Right forelimb (tissue), 1 donor: ENCODE results near the gene KLLN.
"Not testable (repeated sequence)": the region's sequence is repeated elsewhere in the genome, so short reads cannot be mapped to it uniquely, and the experiment has no call there.

Experiments
- DNase-seq: peaks from one replicate; pipeline ENCODE4 v3.0.0-alpha.2; 2018

KLLN gene

DNA sequence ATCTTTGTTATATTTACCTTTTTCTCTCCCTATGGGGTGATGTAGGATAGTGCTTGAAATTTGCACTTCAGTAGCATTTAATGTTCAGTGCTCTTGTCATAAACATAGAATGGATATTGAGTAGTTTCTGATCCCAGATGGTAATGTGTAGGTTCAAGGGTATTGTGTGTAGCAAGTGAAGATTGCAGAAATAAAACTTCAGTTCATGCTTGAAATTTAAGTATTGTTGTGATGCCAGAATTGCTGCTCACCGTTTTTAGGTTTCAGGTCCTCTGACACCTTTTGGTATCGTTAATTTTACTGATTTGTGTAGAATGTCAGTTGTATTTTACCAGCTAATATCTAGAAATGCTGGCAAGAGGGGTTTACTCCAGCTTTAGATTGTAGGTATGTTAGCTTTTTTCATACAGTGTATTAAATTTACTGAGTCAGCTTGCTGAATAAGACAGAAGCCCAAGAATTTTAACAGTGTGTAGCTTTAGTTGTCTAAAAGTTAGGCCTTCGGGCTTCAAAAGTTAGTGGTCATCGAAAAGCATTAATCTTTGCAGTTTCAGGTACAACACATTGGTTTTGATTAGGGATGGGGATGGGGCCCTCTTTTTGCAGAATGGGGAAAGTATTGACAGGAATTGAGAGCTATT lies 2.0 kb upstream of the KLLN start:
- DNase-seq, result no peak

DNA sequence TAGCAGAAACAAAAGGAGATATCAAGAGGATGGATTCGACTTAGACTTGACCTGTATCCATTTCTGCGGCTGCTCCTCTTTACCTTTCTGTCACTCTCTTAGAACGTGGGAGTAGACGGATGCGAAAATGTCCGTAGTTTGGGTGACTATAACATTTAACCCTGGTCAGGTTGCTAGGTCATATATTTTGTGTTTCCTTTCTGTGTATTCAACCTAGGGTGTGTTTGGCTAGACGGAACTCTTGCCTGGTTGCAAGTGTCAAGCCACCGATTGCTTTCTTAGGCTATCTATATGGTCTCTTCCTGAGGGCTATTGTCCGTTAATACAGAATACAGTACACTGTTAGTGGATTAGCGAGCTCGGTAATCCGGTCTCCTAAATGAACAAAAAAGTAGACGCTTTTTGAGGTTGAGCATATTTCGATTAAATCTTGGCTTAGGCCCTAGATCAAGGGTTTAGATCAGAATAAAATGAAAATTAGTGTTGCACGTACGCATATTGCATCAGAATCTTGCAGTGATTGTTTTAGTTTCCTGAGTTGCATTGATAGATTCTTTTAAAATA lies 1.2 kb upstream of the KLLN start:
- DNase-seq, result no peak

DNA sequence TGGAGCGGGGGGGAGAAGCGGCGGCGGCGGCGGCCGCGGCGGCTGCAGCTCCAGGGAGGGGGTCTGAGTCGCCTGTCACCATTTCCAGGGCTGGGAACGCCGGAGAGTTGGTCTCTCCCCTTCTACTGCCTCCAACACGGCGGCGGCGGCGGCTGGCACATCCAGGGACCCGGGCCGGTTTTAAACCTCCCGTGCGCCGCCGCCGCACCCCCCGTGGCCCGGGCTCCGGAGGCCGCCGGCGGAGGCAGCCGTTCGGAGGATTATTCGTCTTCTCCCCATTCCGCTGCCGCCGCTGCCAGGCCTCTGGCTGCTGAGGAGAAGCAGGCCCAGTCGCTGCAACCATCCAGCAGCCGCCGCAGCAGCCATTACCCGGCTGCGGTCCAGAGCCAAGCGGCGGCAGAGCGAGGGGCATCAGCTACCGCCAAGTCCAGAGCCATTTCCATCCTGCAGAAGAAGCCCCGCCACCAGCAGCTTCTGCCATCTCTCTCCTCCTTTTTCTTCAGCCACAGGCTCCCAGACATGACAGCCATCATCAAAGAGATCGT lies 690 bp upstream of the KLLN start:
- peak; percentile 66 for DNase-seq

DNA sequence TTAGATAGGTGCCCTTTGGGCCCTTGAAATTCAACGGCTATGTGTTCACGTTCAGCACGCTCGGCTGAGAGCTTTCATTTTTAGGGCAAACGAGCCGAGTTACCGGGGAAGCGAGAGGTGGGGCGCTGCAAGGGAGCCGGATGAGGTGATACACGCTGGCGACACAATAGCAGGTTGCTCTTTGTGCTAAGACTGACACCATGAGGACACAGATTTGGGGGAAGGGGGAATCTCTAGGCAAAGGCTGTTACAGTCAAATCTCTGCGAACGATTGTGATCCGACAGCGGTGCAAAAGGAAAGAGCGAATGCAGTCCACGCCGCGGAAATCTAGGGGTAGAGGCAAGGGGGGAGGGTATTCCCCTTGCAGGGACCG lies 667 bp downstream of the KLLN start:
- no peak for DNase-seq

DNA sequence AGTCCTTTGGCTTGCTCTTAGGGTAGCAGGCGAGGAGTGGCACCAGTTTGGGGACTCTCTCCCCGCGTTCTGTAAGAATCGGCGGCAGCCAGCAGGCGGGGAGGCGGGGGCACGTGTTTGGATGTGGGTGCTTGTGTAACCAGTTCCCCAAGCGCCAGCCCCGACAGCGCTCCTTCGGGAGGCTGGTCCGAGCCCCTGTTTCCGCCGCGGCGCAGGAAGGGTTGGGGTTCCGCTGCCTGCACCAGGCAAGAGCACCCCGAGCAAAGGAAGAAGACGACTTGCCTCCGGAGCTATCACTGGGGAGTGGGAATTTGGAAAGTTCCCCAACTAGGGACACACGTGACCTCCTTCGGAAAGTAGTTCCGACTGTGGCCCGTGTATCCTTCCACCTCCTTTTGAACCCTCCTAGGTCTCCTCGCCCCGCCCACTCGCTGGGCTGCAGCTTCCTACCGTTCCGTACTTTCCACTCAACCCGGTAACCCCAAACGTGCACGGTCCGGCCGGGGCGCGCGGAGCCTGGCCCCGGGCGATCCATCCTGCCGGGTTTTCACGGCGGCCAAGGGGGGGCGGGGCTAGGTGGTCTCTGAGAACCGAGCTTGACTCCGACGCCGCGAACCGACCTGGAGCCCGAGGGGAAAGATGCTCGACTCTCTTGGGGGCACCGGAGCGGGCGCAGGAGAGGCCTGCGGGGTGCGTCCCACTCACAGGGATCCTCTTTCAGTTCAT lies 1.2 kb downstream of the KLLN start:
- DNase-seq, result peak; percentile 96

DNA sequence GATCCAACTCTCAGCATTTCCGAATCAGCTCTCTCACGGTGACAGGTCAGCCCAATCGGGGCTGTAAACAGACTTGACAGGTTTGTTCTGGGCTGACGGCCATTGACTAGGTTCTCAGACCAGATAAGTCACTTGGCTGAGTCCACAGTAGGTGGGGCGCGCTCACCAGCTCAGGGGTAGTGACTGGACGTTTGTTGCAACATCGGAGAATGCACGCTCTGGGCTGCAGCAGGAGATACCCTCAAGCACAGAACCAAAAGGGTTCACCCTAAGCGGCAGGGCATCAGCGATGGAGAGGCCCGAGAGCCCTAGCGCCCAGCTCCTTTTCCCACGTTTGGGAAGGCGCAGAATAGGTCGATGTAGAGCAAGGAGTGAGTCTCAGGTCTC lies 1.8 kb downstream of the KLLN start:
- DNase-seq, result no peak

DNA sequence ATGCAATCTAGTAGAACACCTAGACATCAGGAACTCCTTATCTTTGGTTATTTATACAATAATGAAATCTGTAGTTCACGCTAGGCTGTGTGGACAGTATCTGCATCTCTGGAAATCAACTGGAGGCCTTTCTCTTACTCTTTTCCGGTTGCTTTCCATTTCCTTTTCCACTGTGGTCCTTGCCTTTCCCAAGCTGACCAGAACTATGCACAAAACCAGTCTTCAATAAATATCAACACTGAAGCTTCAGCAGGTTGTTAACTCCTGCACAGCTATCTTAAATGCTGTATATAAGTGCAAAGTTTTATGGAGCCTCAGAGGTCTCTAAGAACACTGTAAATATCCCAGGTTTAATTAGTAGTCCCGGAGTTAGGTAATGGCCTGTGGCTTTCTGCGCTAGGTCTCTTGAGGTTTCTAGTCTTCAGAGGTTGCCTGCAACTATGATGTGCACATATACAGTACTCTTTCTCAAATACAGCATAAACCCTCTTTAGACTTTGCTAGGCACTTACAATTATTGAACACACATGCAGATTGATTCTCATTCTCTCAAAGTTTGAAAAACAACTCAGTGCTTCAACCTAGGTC lies 2.4 kb downstream of the KLLN start:
- DNase-seq, result no peak

DNA sequence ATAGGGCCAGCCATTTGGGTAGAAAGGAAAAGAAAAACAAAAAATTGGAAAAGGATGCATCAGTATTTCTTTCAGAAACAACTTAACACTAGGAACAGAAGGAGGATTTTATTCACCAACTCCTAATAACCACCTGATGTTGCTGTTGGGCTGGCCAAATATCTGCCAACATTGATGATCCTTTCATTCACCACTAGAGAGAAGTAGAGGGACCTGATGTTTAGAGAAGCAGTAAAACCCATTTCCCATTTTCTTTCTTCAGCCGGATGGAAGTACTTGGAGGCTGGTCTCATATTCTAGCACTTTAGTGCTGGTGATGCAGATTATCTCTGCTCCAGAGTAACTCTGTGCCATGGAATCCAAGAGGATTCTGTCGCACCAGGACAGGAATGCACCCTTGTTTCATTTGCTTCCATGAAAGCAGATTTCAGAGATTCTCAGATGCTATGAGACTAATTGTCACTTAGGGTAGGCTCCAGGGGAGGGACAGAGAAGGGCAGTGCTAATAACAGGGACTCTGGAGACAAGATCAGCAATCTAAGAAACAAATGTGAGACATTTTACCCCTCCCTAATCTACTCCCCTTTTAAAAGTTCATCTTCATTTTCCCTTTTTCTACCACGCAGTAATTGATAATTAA lies 3.1 kb downstream of the KLLN start:
- no peak for DNase-seq

DNA sequence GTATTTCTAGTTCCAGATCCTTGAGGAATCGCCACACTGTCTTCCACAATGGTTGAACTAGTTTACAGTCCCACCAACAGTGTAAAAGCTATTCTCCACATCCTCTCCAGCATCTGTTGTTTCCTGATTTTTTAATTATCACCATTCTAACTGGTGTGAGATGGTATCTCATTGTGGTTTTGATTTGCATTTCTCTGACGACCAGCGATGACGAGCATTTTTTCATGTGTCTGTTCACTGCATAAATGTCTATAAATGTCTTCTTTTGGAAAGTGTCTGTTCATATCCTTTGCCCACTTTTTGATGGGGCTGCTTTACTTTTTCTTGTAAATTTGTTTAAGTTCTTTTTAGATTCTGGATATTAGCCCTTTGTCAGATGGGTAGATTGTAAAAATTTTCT lies 7.7 kb downstream of the KLLN start:
- not testable (repeated sequence) for DNase-seq

DNA sequence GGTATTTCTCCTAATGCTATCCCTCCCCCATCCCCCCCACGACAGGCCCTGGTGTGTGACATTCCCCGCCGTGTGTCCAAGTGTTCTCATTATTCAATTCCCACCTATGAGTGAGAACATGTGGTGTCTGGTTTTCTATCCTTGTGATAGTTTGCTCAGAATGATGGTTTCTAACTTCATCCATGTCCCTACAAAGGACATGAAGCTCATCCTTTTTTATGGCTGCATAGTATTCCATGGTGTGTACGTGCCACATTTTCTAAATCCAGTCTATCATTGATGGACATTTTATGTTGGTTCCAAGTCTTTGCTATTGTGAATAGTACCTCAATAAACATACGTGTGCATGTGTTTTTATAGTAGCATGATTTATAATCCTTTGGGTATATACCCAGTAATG lies 8.1 kb downstream of the KLLN start:
- DNase-seq, result not testable (repeated sequence)

DNA sequence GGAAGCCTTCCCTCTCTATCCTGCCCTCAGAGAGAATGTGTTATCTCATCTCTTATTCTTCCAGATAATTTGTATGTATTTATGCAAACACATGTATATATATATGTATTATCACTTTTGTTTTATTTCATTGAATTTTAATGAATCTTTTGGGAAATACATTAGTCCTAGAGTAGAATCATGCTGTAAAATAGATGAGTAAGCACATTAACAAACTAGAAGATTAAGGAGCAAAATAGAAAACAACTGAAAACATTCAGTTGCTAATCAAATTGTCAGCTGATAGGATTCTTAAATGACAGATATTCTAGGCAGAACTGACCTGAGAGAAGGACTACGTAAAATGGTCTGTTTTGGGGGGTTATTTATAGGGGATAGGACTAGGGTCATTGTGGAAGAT lies 11.2 kb downstream of the KLLN start:
- DNase-seq, result no peak

DNA sequence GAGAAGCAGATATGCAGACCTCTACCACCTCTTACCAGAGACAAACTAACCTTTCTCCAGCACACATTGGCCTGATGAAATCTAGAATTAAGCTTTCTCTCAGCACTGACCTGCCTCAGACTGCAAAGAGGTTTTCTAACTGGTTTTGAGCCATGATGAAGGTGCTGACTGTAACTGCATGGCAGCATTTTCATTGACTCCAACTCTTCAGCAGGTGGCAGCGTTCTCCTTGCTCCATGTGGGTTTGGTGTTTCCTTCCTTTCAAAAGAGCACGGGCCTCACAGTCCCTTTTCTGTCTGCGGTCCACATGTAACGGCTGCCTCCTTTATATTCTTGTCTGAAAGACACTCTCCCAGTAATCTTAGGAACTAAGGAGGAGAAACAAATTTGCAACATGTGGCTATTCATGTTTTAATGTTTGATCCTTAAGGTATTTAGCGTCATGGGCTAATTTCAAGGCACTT lies 12.6 kb downstream of the KLLN start:
- DNase-seq, result peak; percentile 53

DNA sequence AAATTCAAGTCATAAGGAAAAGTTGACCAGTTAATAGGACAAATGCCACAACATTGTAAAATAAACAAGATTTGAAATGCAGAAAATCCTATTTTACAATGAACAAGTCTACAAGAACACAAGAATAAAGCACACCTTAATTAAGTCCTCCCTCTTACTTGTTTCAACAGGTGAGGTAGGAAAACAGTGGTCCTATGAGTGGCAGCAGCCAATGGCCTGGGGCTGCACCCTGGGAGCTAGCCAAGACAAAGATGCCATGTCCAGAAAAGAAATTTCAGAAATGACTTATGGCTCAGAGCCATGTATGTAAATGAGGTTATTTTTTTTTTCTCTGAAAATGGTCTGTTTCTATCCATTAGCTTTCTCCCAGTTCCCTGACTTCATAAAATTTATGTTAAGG lies 14.3 kb downstream of the KLLN start:
- no peak for DNase-seq

DNA sequence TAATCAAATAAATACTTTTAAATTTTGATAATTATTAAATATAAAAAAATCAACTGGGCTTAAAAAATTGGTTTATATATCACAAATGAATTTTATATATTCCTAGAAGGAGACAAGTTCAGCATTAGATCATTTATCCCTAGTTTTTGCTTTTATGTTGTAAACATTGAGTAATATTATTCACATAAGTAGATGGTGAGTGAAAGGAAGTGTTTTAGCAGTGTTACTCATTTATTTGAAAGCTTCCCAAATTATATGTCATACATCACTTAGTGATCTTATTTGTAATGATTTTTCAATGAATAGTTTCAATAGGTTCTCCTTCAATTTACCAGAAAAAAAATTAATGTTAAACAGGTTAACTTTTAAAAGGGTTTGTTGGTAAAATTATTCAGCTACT lies 15.8 kb downstream of the KLLN start:
- no peak for DNase-seq

DNA sequence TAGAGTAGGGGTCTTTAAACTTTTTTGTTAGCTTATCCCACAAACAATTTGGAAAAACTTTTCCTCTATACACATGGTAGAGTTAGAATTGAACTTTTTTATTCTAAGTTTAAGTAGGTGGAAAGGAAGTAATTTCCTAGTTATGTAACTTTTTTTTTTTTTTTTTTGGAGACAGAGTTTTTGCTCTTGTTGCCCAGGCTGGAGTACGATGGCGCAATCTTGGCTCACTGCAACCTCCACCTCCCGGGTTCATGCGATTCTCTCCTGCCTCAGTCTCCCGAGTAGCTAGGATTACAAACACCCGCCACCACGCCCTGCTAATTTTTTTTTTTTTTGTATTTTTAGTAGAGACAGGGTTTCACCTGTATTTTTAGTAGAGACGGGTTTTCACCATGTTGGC lies 16.6 kb downstream of the KLLN start:
- not testable (repeated sequence) for DNase-seq

DNA sequence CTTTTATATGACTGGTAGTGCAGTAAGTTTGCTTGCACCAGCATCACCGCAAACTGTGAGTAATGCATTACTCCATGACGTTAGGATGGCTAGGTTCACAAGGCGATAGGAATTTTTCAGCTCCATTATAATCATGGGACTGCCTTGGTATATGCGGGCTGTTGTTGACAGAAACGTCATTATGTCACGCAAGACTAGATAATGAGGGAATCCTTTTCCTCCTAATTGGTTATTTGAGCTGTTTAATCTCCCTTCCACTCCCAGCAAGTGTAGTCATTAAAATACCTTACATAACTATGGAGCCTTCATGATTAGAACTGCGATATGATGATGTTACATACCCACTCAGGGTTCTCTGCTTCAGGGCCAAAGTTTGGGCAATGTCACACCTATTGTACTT lies 17.3 kb downstream of the KLLN start:
- DNase-seq, result no peak

DNA sequence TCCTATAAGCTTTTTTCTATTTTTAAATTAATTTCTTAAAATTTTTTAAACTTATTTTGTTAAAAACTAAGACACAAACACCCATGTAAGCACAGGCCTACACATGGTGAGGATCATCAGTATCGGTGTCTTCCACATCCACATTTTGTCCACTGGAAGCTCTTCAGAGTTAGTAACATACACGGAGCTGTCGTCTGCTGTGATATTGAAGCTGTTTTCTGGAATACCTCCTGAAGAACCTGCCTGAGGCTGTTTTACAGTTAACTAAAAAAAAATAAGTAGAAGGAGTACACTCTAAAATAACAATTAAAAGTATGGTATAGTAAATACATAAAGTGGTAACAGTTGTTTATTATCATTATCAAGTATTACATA lies 17.7 kb downstream of the KLLN start:
- no peak for DNase-seq

DNA sequence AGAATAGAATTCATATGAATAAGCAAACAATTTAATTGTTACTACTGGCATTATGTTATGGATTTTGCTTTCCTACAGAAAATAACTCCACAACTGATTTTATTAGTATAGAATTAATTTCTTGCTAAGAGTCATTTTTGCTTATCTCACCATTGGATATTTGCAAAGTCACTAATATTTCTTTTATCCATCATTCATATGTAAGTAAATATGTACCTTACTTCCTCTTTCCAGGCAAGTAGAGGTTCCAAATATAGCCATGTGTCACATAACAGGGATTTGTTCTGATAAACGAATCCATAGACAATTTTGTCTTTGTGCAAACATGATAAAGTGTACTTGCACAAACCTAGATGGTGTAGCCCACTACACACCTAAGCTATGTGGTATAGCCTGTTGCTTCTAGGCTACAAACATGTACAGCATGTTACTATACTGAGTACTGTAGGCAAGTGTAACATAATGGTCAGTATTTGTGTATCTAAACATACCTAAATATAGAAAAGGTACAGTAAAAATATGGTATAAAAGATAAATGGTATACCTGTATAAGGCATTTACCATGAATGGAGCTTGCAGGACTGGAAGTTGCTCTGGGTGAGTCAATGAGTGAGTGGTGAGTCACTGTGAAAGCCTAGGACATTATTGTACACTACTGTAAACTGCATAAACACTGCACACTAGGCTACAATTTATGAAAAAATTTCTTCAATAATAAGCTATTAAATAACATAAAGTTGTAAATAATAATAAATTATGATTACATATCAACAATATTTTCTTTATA lies 18.3 kb downstream of the KLLN start:
- no peak for DNase-seq

DNA sequence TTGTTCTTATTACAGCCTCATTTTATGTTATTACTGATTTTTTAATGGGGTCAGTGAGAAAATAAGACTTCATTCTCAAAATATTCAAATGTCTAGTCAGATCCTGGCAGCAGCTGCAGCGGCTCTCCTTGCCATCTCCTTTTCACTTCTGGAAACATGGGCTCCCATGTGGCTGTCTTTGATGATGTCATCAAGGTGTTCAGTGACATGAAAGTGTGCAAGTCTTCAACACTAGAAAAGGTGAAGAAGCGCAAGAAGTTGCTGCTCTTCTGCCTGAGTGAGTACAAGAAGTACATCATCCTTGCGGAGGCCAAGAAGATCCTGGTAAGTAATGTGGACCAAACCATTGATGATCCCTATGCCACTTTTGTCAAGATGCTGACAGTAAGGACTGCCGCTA lies 19.6 kb downstream of the KLLN start:
- DNase-seq, result no peak

DNA sequence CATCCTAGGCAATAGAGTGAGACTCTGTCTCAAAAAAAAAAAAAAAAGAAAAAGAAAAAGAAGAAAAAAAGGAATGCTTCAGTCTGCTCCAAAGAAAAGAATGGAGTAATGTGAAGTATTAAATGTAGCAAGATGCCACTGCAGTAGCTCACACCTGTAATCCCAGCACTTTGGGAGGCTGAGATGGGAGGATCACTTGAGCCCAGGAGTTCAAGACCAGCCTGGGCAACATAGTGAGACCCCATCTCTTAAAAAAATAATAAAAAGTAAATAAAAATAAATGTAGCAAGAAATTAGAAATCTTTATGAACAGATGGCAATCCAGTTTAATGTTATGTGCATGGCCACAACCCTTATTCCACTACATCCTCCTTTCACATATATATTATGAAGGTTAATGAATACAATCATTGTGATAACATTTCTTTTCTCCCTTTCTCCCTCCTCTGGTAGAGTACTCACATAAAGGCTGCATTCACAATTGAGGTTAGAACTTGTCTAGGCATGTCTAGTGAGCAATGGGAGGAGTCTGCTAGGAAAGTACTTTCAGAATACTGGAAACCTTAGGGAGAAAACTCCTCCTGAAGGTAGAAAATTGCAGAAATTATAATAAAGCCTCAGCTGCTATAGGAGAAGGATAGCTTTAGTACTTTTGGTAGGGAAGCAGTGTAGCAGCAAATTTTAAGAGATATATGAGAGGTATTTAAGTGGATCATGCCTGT lies 20.4 kb downstream of the KLLN start:
- DNase-seq, result no peak

DNA sequence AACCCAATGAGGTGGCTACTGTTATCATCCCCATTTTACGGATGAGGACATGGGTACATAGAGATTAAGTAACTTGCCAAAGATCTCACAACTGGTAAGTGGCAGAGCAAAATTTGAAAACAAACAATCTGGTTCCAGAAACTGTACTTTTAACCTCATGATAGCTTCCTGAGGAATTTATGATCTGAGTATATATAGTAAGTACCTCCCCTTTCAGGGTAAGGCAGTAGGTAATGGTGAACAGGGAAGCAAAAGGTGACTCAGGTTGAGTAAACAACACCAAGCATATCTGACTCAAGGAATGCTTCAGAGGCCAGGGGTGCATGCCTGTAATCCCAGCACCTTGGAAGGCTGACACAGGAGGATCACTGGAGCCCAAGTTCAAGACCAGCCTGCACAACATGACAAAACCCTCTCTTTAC lies 21.1 kb downstream of the KLLN start:
- no peak for DNase-seq

DNA sequence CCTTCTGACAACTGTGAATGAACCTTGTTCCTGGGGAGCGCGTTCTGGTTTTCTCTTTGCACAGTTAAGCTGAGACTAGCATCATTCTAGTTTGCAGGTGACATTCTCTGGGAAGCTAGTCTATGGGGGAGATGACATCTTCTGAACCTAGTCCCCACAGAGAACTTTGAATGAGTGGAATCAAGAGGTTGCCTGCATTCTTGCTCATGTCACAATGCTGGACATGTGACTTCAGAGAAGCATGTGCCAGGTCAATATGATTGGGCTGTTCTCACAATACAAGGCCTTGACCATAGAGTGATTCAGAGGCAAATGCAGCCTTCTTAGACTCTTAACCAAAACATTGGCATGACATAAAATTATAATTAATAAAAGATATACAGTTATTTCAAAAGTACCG lies 22.1 kb downstream of the KLLN start:
- no peak for DNase-seq
